Measurements from ENCODE around the gene EXO1.

GRCh38 chr1:241837416-241837815 is 10.6 kb upstream of the EXO1 start:
- TF ChIP-seq YY1 (IDR thresholded peaks at IDR 0.05; ENCODE audit: insufficient read depth, insufficient read length) (no peak), ZNF274 (IDR thresholded peaks at IDR 0.05; ENCODE audit: low read depth, low read length) (no peak)

All from NT2/D1 (cell line).